Esophagus muscularis mucosa (tissue), 4 donors: ENCODE measurements around the gene LRRC34. TPM values are rescaled to one million over a fixed set of nuclear protein-coding genes. Genes with fewer than 3 reads are reported as not detected.

ENCODE experiments used
- DNase-seq: peaks from one replicate; pipeline ENCODE4 v3.0.0-alpha.2; 2017; ENCODE audit errors: extremely low spot score
- H3K27ac ChIP-seq, 4 donors: fragments of 200-600 bp; sonication (generic); replicated peaks in 1 of 4; 1 replicate in 3 of 4; 2 replicates in 1 of 4; pipeline ENCODE4 v1.5.1; 2016 to 2019; ENCODE audit warnings: mild to moderate bottlenecking in 1 of 4
- H3K27me3 ChIP-seq, 4 donors: fragments of 200-600 bp; sonication (generic); one replicate each; pipeline versions ENCODE4 v1.5.1 to v1.6.0; 2016 to 2019
- H3K36me3 ChIP-seq, 4 donors: fragments of 200-600 bp; sonication (generic); one replicate each; pipeline ENCODE4 v1.5.1; 2016 to 2019
- H3K4me1 ChIP-seq, 4 donors: fragments of 200-600 bp; sonication (generic); one replicate each; pipeline ENCODE4 v1.5.1; 2016 to 2019
- H3K4me3 ChIP-seq, 4 donors: fragments of 200-600 bp; sonication (generic); 1 replicate in 2 of 4; 2 replicates in 2 of 4; pipeline ENCODE4 v1.5.1; 2016 to 2019; ENCODE audit warnings: mild to moderate bottlenecking in 4 of 4, moderate library complexity in 1 of 4
- H3K9me3 ChIP-seq, 4 donors: fragments of 200-600 bp; sonication (generic); 1 replicate in 3 of 4; 2 replicates in 1 of 4; pipeline ENCODE4 v1.5.1; 2016 to 2019
- CTCF ChIP-seq, 3 experiments: fragments of 200-600 bp in 2 of 3; fragments of 450-650 bp in 1 of 3; sonication (generic) in 2 of 3; IDR thresholded peaks; one replicate each; pipeline ENCODE4 v1.5.1; 2017 to 2019; ENCODE audit warnings: antibody characterized with exemption in 3 of 3, mild to moderate bottlenecking in 2 of 3, moderate library complexity in 1 of 3
- EP300 ChIP-seq: sonication (generic); formaldehyde crosslinking; IDR thresholded peaks from one replicate; pipeline ENCODE4 v1.6.1; 2017; ENCODE audit warnings: antibody characterized with exemption
- POLR2A ChIP-seq: fragments of 450-650 bp; IDR thresholded peaks from one replicate; pipeline ENCODE4 v1.6.1; 2017; ENCODE audit warnings: antibody characterized with exemption, moderate library complexity, mild to moderate bottlenecking, low read depth
- POLR2AphosphoS5 ChIP-seq, 2 donors: sonication (generic); formaldehyde crosslinking; IDR thresholded peaks; one replicate each; pipeline ENCODE4 v1.6.1; 2017; ENCODE audit warnings: antibody characterized with exemption in 2 of 2
- WGBS: methylation state at CpG from one replicate; pipeline ENCODE4 v1.1.5; 2018; 5-methylcytosine and 5-hydroxymethylcytosine counted together
- intact Hi-C: fragments of 100-400 bp; cut with DNase I; formaldehyde crosslinking; loops from one replicate; pipeline ENCODE4 v1.15.1; 2023
- total RNA-seq, 4 donors: library from RNA; depleted of rRNA; stranded (reverse); fragments of >200 nt; gene quantifications; one replicate each; pipeline versions ENCODE4 v1.1.0 to v1.2.1, GENCODE V29; 2016

LRRC34 gene
- total RNA-seq, 4 donors from 2014 or later, result 2.0 to 2.9 (median 2.2) TPM

GRCh38 chr3:169835533-169835932 lies 22.8 kb upstream of the LRRC34 start:
- no peak for DNase-seq
- Histone ChIP-seq H3K36me3 (no peaks in the 10 kb centered on the region), H3K9me3 (no peaks in the 10 kb centered on the region), H3K4me3 (no peak overlapping the region), H3K4me1 (no peaks in the 10 kb centered on the region), H3K27ac (no peak overlapping the region), H3K27me3 (no peaks in the 10 kb centered on the region)
- TF ChIP-seq CTCF (IDR thresholded peaks at IDR 0.05), result no peak
- TF ChIP-seq POLR2AphosphoS5 (IDR thresholded peaks at IDR 0.05), result no peak
- no peak for TF ChIP-seq EP300
- no peak for TF ChIP-seq POLR2A
- intact Hi-C loops, result no loop called here
- WGBS, result 80% methylated on average over 1 of the region's 1 CpG

GRCh38 chr3:169827712-169828111 lies 15.0 kb upstream of the LRRC34 start:
- no peak overlapping the region for H3K4me3 ChIP-seq

GRCh38 chr3:169825316-169825715 lies 12.6 kb upstream of the LRRC34 start:
- Histone ChIP-seq H3K4me3 (no peak overlapping the region), H3K27me3 (peaks cover 0 to 8% (median 0%) of the 10 kb centered on the region in 4 donors), H3K36me3 (no peaks in the 10 kb centered on the region), H3K9me3 (no peaks in the 10 kb centered on the region), H3K27ac (no peak overlapping the region), H3K4me1 (no peaks in the 10 kb centered on the region)
- DNase-seq, result no peak
- WGBS, result 83% methylated on average over 3 of the region's 3 CpGs
- intact Hi-C loops, result no loop called here
- TF ChIP-seq CTCF (IDR thresholded peaks at IDR 0.05) (no peak), POLR2A (no peak), EP300 (no peak), POLR2AphosphoS5 (IDR thresholded peaks at IDR 0.05) (no peak)

More at GRCh38 chr3:169827712-169828111, 15.0 kb upstream of the LRRC34 start:
- TF ChIP-seq EP300, result no peak
- TF ChIP-seq POLR2A, result no peak
- no peak for TF ChIP-seq POLR2AphosphoS5 (IDR thresholded peaks at IDR 0.05)
- TF ChIP-seq CTCF (IDR thresholded peaks at IDR 0.05), result no peak
- Histone ChIP-seq H3K27ac (no peak overlapping the region), H3K36me3 (no peaks in the 10 kb centered on the region), H3K4me1 (no peaks in the 10 kb centered on the region), H3K9me3 (no peaks in the 10 kb centered on the region), H3K27me3 (no peaks in the 10 kb centered on the region)
- WGBS, result 73% methylated on average over 4 of the region's 4 CpGs
- DNase-seq, result no peak
- intact Hi-C loops, result no loop called here

GRCh38 chr3:169822983-169823382 lies 10.3 kb upstream of the LRRC34 start:
- Histone ChIP-seq H3K27me3 (peaks cover 0 to 8% (median 0%) of the 10 kb centered on the region in 4 donors), H3K27ac (no peak overlapping the region), H3K4me3 (no peak overlapping the region), H3K4me1 (no peaks in the 10 kb centered on the region), H3K9me3 (no peaks in the 10 kb centered on the region), H3K36me3 (no peaks in the 10 kb centered on the region)
- intact Hi-C loops, result no loop called here
- TF ChIP-seq CTCF (IDR thresholded peaks at IDR 0.05) (no peak), POLR2AphosphoS5 (IDR thresholded peaks at IDR 0.05) (no peak), EP300 (no peak), POLR2A (no peak)
- WGBS, result 79% methylated on average over 6 of the region's 6 CpGs
- DNase-seq, result no peak

DNA sequence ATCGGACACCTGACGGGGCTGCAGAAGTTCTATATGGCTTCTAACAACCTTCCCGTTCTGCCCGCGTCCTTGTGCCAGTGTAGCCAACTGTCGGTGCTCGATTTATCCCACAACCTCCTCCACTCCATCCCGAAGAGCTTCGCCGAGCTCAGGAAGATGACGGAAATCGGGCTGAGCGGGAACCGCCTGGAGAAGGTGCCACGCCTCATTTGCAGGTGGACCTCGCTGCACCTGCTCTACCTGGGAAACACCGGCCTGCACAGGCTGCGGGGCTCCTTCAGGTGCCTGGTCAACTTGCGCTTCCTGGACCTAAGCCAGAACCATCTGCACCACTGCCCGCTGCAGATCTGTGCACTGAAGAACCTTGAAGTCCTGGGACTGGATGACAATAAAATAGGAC lies 9.8 kb upstream of the LRRC34 start:
- Histone ChIP-seq H3K27me3 (peaks cover 0 to 8% (median 0%) of the 10 kb centered on the region in 4 donors), H3K27ac (no peak overlapping the region), H3K36me3 (no peaks in the 10 kb centered on the region), H3K4me1 (no peaks in the 10 kb centered on the region), H3K9me3 (no peaks in the 10 kb centered on the region), H3K4me3 (no peak overlapping the region)
- no peak for DNase-seq
- no peak for TF ChIP-seq EP300
- TF ChIP-seq CTCF (IDR thresholded peaks at IDR 0.05), result no peak
- no peak for TF ChIP-seq POLR2AphosphoS5 (IDR thresholded peaks at IDR 0.05)
- TF ChIP-seq POLR2A, result no peak
- intact Hi-C loops, result no loop called here
- 96% methylated on average over 16 of the region's 20 CpGs for WGBS
